22Rv1 (cell line): ENCODE measurements around the gene CEP78.

ENCODE experiments used
- CTCF ChIP-seq: fragments of 450-650 bp; IDR thresholded peaks from 2 replicates; pipeline ENCODE4 v1.5.1; 2017; ENCODE audit warnings: mild to moderate bottlenecking
- ZFX ChIP-seq: fragments of 450-650 bp; IDR thresholded peaks from 2 replicates; pipeline ENCODE4 v1.6.1; 2017; ENCODE audit warnings: antibody characterized with exemption, borderline replicate concordance

- TF ChIP-seq CTCF (no peak), ZFX (no peak)
Observed at GRCh38 chr9:78252616-78253015, 16.7 kb downstream of the CEP78 start.
